Dedifferentiated amniotic fluid mesenchymal stem cell (primary cell): Measurements from ENCODE around the gene VEGFC.

Experiments
- DNase-seq: peaks from one replicate; pipeline ENCODE4 v3.0.0-alpha.2; 2016; ENCODE audit errors: extremely low spot score

The VEGFC gene

DNA sequence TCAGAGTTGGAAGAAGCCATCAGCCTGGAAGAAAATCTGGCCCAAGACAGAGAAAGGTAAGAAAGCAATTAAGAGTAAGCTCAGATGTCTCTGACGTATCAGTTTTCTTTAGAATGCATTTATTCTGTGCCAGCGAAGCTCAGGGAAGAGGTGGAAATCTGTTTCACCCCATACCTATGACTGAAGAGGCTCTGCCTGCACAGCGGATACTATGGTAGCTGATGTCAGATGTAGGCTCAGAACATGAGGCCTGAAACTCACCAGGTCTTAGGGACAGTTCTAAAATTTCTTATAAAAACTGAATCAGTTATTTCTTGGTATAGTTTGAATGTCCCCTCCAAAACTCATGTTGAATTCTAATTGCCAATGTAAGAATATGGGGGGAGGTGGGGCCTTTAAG, 30.9 kb downstream of the VEGFC start:
- no peak for DNase-seq

DNA sequence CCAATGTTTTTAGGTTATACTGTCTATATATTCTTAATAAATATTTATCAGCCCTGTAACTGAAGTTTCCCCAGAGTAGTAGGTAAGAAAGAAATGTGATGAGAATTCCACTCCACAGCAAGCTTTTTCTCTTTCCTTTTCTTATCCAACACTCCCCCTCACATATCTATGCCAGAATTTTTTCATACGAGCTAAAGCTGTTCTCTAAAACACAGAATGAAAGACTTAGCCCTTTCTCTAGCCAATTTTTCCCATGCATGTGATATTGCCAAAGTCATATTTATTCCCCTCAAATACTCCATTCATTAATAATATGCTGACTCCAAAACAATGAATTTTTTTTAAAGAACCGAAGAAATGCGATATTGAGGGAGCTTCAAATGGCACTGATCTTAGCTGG, 32.3 kb downstream of the VEGFC start:
- no peak for DNase-seq

DNA sequence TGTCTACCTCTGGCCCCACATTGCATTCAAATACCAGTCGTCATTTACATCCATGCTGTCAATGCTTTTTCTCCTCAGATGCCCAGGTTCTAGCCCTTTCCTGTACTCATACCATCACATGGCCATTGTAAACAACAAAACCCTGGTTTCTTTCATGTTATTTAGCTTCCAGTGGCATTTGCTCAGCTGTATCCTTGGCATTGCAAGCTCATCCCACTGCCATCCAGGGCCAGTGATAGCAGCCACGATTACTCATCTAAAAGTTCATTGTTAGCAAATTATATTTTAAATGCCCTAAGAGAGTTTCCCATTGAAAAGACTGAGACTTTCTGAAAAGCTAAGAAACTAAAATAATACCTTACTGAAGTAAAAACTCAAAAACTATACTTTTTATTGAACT, 34.0 kb downstream of the VEGFC start:
- DNase-seq = no peak

DNA sequence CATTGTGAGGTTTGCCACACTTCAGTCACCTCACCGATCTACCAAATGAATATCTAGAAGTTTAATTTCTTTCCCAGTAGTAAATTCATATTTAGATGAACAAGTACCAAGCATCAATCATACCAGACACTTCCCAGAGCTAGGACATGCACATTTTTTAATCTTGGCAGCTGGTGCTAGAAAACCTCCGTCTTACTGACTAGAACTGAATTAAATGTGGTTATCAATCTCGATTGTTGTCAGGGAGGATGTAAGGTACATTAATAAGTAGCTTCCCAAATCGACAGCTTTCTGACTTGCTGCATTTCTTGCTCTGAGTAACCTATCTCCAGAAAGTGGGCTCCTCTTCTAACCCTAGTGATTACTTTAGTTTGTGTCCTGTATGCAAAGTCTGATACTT, 34.4 kb downstream of the VEGFC start:
- DNase-seq = no peak

DNA sequence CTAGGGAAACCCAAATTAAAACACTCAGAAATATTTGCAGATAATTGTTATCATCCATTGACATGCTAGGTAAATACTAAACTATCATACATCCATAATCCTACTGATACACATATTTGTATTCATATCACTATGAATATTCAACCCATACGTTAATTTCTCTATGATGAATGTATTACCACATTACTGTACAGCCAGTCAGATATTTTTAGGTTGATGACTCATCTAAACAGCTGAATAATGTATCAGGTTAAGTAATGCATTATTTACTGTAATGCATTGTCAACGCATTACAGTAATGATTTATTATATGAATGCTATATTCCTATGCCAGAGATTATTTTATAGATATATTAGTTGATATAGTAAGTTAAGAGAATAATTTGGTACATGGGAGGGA, 37.1 kb downstream of the VEGFC start:
- no peak for DNase-seq

DNA sequence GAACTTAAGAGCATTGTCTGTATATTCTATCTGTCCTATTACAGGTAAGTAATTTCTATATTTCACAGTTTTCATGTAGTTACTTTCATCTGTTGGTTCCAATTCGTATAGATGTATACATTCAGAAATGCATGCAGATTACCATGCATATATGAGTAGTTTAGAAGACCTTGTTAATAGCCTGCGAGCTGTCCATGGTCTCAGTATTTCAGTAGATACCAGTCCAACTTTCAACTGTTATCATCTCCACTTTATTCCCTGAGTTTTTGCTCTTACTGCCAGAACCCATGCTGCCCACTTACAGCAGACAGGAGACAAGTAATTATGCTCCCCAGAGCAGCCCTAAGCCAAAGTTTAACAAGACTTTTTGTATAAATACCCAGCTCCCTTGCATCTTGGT, 37.7 kb downstream of the VEGFC start:
- DNase-seq = no peak

DNA sequence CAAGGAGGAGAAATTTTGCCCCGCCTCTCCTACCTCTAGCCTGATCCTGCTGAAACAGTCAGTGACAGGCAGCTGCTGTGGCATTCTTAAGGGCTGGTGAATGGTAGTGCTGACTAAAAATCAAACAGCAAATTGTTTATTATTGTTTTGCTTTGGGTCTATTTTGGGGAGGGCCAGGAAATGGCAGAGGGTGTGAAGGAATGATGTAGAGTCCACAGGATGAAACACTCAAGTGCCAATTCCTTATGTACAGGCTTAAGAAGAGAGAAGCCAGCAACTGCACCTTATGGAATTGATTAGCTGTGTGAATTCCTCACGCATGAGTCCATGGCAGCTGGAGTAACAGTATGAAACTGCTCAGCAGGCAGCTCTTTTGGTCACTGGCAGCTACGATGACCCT, 39.7 kb downstream of the VEGFC start:
- peak; percentile 96 for DNase-seq

DNA sequence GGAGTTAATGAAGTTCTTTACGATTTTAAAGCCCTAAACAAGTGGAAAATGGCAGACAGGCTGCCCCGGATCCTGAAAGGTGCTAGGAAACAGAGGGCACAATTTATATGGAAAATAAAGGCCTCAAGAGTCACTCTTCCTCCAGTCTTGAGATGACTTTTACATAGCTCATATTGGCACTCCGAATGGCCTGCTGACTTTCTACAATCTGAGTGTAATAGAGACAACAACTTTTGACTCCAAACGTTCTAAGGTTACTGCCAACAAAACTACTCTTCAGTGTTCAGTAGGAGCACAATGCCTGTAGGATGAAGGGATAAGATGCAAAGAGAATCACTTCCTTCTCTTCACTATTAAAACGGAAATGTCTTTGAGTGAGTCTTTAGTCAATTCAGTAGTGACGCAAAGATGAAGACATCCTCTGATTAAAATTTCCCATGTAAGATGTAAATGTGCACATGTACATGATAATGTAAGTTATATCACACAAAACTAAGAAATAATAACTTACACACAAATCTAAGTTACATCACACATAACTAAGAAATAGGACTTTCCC, 40.5 kb downstream of the VEGFC start:
- DNase-seq = no peak

DNA sequence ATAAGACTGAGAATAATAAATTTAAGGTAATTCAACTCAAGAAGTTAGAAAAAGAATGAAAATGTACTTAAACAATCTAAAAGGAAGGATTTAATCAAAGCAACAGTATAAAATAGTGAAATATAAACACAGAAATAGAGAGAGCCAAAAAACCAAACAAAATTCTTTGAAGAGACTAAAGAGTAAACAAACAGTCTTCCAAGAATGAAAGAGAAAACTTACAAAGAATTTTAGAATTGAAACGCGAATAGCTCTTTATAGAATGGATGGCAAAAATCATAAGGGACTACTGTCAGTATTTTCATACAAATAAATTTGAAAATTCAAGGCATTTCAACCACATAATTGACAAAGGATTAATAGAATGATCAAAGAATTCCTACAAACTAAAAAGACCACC, 41.7 kb downstream of the VEGFC start:
- no peak for DNase-seq

DNA sequence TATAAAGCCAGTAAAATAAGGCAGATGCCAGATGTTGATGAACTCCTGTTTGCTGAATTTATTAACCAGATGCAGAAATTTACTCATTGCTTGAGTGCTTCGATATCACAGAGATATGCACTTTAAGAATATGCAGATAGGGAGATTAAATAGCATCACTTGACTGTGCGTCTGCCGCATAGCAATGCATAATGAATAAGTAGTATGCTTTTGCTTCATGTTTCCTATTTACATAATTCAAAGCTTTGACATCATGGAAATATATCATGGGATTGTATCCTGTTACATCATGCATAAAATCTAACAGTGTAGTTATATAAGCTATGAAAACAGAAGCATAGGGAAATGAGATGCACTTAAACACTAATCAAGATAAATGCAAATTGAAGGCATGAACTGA, 45.9 kb downstream of the VEGFC start:
- DNase-seq = no peak

DNA sequence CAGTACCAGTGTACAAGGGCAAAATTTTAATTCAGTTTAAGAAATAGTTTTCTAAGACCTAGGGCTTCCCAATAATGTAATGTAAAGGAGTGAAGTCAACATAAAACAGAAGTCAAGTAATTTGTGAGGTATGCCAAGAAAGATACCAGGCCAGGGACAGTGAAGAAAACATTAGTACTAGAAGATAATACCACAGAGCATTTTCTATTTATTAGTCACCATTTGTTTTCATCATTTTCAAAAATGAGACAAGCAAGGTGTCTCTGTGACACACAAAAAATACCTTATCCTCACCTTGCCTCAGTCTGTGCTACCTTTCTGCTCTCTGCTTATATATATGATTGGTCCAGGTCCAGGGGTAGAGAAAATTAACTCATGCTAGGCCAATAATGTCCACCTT, 46.8 kb downstream of the VEGFC start:
- DNase-seq = no peak

DNA sequence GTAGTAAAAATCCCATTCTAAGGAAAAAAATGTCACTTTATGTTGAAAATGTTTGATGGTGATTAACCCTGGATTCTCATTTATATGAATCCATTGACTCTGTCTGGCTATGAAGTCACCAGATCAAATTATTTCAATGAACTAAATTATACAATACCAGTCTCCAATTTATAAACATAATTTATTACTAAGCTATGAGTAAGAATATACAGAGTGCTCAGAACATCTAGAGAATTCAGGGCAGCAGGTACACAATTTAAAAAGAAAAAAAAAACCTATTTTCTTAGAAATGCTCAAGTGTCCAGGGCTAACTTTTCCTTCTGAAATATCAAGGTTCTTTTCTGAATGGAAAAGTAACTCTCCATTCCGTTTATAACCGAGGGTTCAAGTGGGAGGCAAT, 48.6 kb downstream of the VEGFC start:
- no peak for DNase-seq

DNA sequence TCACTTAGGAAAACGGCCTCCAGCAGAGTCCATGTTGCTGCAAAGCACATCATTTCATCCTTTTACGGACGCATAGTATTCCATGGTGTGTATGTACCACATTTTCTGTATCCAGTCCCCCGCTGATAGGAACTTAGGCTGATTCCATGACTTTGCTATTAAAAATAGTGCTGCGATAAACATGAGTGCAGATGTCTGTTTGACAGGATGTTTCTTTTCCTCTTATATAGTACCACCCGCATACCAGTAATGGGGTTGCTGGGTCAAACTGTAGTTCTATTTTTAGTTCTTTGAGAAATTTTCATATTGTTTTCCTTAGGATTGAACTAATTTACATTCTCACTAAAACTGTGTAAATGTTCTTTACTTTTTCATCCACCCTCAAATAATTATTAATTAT, 50.5 kb downstream of the VEGFC start:
- no peak for DNase-seq

DNA sequence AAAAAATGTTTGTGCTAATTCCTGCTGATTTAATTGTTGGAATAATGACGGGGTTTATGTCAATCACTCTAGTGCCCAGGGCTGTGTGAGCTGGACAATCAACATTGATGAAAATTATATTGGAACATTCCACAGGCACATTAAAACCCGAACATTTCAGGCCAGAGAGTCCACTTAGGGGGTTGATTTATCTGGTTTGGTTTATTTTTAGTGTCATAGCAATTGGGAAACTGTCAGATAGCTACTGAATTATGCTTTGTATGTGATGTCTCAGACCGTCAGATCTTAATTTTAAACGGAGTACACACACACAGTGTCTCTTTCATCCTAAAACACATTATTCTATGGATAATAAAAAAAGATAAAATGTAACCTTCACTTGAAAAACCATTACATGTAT, 51.5 kb downstream of the VEGFC start:
- no peak for DNase-seq

DNA sequence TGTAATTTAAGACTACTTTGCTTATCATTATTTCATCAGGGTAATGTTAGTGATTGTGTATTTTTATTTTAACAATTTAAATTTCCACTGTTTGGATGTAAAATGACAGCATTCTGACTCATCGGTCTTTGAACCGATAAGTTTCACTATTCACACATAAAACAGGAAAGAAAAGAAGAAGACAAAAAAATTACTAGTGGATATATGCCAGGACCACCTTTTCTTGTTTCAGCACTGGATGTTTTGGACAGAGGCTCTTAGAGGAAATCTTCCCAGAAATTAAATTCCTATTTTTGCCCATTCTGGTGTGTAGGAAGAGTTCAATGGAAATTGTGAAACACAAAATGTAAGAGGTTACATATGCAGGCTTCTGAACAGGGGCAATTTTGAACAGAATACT, 57.4 kb downstream of the VEGFC start:
- DNase-seq = peak; percentile 16

DNA sequence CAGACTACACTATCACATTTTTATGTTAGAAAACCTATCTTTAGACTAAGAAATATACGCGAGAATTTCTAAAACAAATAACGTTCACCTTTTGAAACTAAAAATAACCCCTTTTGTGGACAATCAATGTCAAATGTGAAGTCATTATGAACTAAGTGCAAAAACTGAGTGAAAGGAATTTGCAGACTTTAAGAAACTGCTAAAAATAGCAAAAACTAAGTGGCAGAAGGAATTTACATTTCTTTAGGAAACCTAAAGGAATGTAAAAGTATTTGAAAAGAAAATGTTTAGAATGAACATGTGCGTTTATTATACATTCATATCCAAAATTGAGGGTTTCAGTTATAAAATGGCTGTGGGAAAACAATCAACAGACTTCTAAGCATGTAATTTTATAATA, 58.3 kb downstream of the VEGFC start:
- DNase-seq = no peak

DNA sequence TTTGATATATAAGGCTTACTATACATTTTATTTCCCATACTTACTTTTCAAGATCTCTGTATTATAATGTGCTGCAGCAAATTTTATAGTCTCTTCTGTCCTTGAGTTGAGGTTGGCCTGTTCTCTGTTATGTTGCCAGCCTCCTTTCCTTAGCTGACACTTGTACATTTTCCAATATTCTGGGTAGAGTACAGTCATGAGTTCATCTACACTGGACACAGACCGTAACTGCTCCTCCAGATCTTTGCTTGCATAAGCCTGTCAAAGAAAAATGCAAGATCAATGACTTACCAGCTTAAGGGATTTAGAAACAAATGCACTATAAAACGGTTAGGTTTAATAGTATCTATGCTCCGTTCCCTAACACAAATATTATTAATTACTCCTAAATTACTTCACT, 63.2 kb downstream of the VEGFC start:
- no peak for DNase-seq

DNA sequence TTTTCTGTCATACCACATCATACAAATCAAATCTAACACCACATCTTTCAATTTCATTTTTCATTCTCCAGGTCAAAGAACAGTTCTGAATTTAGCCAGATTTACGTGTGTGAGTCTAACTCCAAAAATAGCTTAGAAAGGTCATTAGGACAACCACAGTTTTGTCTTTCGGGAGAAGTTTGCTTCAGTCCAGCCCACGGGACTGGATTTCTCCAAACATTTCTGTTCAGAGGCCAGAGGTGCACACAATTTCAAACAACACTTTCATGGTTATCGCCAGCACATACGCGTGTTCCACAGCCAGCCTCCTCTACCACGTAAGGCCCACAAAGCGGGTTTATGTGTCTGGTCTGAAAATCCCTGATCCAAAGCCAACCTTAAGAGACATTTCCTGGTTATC, 65.9 kb downstream of the VEGFC start:
- DNase-seq = no peak

DNA sequence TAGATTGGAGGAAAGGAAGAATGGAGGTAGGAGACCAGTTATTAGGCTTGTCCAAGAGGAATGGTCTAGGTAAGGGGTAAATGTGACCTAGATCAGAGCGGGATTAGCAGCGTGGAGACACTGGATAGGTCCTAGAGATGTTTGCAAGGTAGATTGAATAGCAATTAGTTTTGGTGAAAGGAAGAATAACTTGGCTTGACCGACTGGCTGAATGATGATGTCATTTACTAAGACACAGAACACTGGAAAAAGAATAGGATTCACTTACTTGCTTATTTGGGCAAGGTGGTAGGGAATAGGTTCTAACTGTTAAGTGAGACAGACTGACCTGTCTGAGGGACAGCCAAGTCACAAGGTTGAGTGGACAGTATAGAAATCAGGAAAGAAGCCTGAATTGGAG, 71.3 kb downstream of the VEGFC start:
- no peak for DNase-seq

DNA sequence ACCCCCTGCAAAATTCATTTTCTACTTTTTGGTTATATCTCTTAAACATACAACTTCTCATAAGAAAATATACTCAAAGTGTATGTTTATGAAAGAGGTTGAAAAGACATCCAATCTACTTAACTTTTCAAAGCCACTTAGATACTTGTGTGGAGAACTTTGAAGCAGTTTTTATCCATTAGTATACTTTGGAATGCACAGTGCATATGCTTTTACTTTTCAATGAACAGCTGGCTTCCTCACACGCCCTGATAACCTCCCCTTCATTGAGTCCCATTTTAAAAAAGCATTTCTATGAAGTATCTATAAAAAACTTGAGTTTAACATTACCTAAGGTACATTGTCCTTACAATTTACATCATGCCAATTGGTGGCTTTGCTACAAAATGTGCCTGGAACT, 73.8 kb downstream of the VEGFC start:
- no peak for DNase-seq

DNA sequence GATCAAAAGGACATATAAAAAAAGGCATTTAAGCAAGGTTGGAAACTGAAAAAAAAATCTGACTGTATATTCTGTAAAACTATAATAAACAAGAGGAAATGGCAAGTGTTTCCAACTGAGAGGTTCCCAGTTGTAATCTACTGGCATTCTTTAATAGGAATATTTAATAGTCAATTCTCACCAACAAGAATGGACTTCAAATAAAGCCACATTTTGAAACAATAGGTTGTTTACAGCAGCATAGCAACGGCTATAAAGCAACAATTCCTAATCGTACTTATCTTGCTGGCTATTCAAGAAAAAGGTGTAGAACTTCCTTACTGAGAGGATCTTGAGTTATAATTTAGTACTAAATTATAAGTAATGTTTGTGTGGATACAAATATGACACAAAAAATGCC, 75.5 kb downstream of the VEGFC start:
- no peak for DNase-seq

DNA sequence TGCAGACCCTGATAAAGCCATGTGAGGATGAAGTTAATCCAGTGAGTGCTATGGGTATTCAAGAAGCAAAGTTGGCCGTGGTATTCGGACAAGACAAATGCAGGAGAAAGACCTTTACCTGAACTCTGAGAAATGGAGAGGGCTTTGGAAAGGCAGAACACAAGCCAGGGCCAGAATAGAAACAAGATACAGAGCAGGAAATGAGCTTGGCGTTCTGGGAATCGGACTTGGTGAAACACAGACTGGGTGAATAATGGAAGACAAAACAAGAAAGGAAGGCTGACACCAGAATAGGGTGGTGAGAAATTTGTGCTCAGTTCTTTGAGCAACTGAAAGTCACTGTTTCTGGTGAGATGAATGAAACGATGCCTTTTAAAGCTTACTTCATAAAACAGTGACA, 83.3 kb downstream of the VEGFC start:
- DNase-seq = no peak

DNA sequence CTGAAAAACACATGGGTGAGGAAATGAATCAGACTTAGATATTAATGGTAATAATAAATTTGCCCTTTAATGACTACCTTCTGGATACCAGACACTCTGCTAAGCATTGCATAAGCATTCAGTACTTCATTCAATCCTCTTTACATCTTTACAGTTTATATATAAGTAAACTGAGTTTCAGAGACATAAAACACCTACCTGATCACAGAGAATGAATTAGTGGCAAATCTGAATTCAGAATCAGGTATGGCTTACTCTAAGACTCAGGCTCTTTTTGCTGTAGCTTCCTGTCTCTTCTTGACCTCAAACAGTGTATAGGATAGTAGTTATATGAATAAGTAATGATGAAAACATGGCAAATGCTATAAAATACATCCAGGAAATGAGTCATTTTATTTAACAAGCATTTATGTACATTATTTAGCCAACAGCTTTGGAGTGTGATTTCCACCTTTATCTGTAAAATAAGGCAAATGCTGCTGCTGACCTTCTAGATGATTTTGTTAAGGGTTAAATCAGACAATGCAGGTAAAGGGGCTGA, 83.9 kb downstream of the VEGFC start:
- DNase-seq = no peak

DNA sequence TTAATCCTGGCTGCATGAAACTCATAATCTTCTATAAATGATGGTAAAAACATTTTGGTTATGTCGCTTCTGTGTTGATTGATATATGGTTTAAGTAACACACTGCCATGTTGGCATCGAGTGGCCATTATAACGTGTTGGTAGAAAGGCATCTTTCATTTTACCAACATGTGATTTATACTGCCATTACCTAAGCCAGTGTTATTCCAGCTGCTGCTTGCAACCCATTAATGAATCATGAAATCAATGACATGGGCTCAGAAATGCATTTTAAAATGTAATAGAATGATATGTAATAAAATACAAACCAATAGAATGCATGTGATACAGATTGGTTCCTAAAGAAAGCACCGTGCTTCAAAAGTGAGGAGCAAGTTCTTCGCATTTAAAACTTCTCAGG, 102.0 kb downstream of the VEGFC start:
- no peak for DNase-seq
